T-cell (primary cell): ENCODE data around the gene FGGY. TPM values are rescaled to one million over a fixed set of nuclear protein-coding genes. Genes with fewer than 3 reads are reported as not detected.
"Not testable (repeated sequence)": the region's sequence is repeated elsewhere in the genome, so short reads cannot be mapped to it uniquely, and the experiment has no call there.

Source experiments
- ATAC-seq, 4 experiments: fragments of 200-7000 bp in 3 of 4; fragments of 150-1000 bp in 1 of 4; cut with Tn5 transposase; replicated peaks in 1 of 4; 1 replicate in 3 of 4; 2 replicates in 1 of 4; pipeline ENCODE4 v1.10.0; 2021; ENCODE audit warnings: moderate library complexity in 3 of 4, mild to moderate bottlenecking in 2 of 4, moderate number of reproducible peaks in 1 of 4
- CTCF ChIA-PET, 2 donors: fragments of 300-600 bp; sonication (Branson Sonifier 250); formaldehyde crosslinking; loops; one replicate each; lab custom pipeline; 2022; ENCODE audit warnings: antibody characterized with exemption in 2 of 2; lab: Charles Lee
- POLR2A ChIA-PET, 2 donors: fragments of 300-600 bp; sonication (Branson Sonifier 250); formaldehyde crosslinking; loops; one replicate each; lab custom pipeline; 2022; ENCODE audit warnings: antibody characterized with exemption in 2 of 2; lab: Charles Lee
- DNase-seq, 35 experiments: peaks; one replicate each; pipeline versions ENCODE4 v3.0.0 to v3.0.0-alpha.2; 2013 to 2023
- H3K27ac ChIP-seq: one replicate; pipeline ENCODE4 v1.5.1; 2013; ENCODE audit warnings: low read length
- H3K27me3 ChIP-seq, 2 experiments: replicated peaks in 1 of 2; 1 replicate in 1 of 2; 2 replicates in 1 of 2; pipeline versions ENCODE4 v1.6.1 to v1.7.0; 2013; ENCODE audit warnings: low read length in 1 of 2, mixed read lengths in 1 of 2; ENCODE audit not compliant: control insufficient read depth in 2 of 2, insufficient read depth in 2 of 2; ENCODE audit errors: extremely low read depth in 1 of 2
- H3K36me3 ChIP-seq, 2 donors: 1 replicate in 1 of 2; 2 replicates in 1 of 2; pipeline versions ENCODE4 v1.6.1 to v1.7.0; 2013; ENCODE audit warnings: low read length in 1 of 2; ENCODE audit not compliant: control insufficient read depth in 2 of 2, insufficient read depth in 1 of 2; ENCODE audit errors: extremely low read depth in 1 of 2
- H3K4me1 ChIP-seq, 2 experiments: 1 replicate in 1 of 2; 2 replicates in 1 of 2; pipeline versions ENCODE4 v1.6.1 to v1.7.0; 2013; ENCODE audit warnings: low read length in 2 of 2, mixed read lengths in 1 of 2; ENCODE audit not compliant: insufficient read depth in 2 of 2, control insufficient read depth in 1 of 2; ENCODE audit errors: extremely low read depth in 1 of 2
- H3K4me3 ChIP-seq, 2 donors: 1 replicate in 1 of 2; 2 replicates in 1 of 2; pipeline versions ENCODE4 v1.5.1 to v1.7.0; 2013; ENCODE audit warnings: mild to moderate bottlenecking in 2 of 2, low read length in 1 of 2, moderate library complexity in 1 of 2; ENCODE audit not compliant: control insufficient read depth in 1 of 2; ENCODE audit errors: extremely low read depth in 1 of 2
- H3K9me3 ChIP-seq: 2 replicates; pipeline ENCODE4 v1.7.0; 2013
- H3K27ac Mint-ChIP-seq, 2 donors: one replicate each; pipeline ENCODE4 v1.8.0; 2020 to 2021; ENCODE audit warnings: mild to moderate bottlenecking in 2 of 2, mixed read lengths in 2 of 2
- H3K27me3 Mint-ChIP-seq, 2 donors: one replicate each; pipeline ENCODE4 v1.8.0; 2021 to 2022; ENCODE audit warnings: mixed read lengths in 2 of 2
- H3K36me3 Mint-ChIP-seq: one replicate; pipeline ENCODE4 v1.8.0; 2021; ENCODE audit warnings: mixed read lengths
- H3K4me1 Mint-ChIP-seq, 3 donors: one replicate each; pipeline ENCODE4 v1.8.0; 2020 to 2022; ENCODE audit warnings: mixed read lengths in 3 of 3, mild to moderate bottlenecking in 1 of 3
- H3K4me3 Mint-ChIP-seq, 3 donors: one replicate each; pipeline ENCODE4 v1.8.0; 2020 to 2022; ENCODE audit warnings: mild to moderate bottlenecking in 3 of 3, mixed read lengths in 3 of 3, moderate library complexity in 3 of 3
- H3K9me3 Mint-ChIP-seq, 3 donors: one replicate each; pipeline ENCODE4 v1.8.0; 2020 to 2022; ENCODE audit warnings: mixed read lengths in 3 of 3
- WGBS: methylation state at CpG from one replicate; pipeline ENCODE4 v1.1.5; 2013; ENCODE audit warnings: missing lambda C conversion rate; ENCODE audit not compliant: insufficient coverage; 5-methylcytosine and 5-hydroxymethylcytosine counted together
- total RNA-seq, 35 experiments: library from RNA in 6 of 35; stranded (reverse) in 6 of 35; fragments of 120-200 nt in 1 of 35; gene quantifications; one replicate each; pipeline versions ENCODE4 v1.2.1 to v1.2.4 and lab custom pipeline; 2013 to 2026

The FGGY gene
- total RNA-seq, 5 donors from 2014 or later (not counting 1 experiment from before 2014, with no cell fraction given) = 7.8 to 21.7 (median 12.6) TPM

DNA sequence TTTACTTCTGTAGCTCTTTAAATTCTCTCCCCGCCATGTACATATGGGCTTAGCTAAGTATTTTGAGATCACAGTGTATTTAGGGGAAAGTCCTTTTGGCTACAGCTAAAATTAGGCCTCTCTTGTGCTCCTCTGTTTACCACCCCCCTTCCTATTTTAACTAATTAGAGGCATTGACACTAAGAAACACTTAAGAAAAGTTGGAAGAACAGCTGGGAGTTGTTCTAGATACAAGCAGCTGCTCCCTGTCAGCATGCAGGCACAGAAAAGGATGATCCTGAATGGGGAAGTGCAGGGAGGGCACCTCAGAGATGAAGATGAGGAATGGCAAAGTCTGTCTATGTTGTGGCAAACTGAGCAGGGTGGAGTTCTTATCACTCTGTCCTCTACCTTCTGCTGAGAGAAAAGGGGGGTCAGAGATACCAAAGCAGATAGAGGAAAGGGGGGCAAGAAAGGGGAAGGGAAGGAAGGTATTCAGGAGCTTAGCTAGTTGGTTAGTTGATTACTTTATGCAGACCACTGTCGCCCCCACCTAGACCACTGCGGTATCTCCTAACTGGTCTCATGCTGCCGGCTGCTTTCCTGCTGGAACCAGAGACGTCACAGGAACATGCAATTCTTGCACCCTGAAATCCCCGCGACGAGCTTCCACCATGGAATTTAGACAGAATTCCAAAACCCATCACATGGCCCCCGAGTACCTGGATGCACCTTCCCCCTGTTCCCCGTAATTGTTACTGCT lies 435.5 kb downstream of the FGGY start:
- Histone ChIP-seq H3K27me3 (no peaks in the 10 kb centered on the region), H3K4me1 (peaks cover 7% of the 10 kb centered on the region in 2 experiments), H3K27ac (no peak overlapping the region), H3K9me3 (no peaks in the 10 kb centered on the region), H3K4me3 (no peak overlapping the region), H3K36me3 (no peaks in the 10 kb centered on the region)
- ChIA-PET POLR2A (no interaction called here), CTCF (interaction anchor here in 1 of 2 donors (1.4 kb wide), 1 partner anchor 34 kb away, joined by 4 read pairs; no protein-coding TSS in a partner anchor)
- peaks cover 12 to 18% (median 16%) of the 10 kb centered on the region in 3 donors for H3K4me1 Mint-ChIP-seq
- H3K4me3 Mint-ChIP-seq = no peak overlapping the region
- H3K36me3 Mint-ChIP-seq = peaks cover 15% of the 10 kb centered on the region
- ATAC-seq (no peak), DNase-seq (no peak)
- 95% methylated on average over 9 of the region's 10 CpGs for WGBS
- no peaks in the 10 kb centered on the region for H3K27me3 Mint-ChIP-seq
- H3K9me3 Mint-ChIP-seq = peaks cover 7 to 8% (median 8%) of the 10 kb centered on the region in 3 donors
- no peak overlapping the region for H3K27ac Mint-ChIP-seq

DNA sequence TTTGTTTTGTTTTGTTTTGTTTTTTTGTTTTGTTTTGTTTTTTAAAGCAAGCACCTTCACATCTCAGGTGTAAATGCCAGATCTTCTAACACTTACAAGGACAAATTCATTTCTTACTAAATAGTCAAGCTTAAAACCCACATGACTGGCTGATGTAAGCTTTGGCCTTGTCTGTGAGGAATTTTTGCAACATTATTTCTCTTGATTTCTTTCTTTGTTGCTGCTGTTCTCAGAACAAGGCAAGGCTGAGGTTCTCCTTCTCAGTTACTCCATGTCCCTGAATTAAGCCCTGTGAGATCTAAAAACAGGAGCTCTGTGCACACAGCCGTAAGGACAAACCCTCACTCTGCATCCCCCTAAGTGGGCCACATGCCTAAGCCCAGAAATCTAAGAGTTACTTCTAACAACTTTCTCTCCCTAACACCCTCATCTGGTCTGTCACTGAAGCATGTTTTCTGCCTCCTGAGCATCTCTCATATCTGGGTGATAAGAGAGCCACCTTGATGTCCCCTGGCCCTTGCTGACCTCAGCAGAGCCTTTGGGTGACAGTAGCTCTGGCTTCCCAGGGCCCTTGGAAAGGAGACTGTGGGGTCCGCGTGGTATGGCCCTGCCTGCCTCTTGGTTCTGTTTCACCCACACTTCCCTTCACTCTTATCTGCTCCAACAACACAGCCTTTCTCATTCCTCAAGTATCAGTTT lies 436.7 kb downstream of the FGGY start:
- ChIA-PET CTCF (interaction anchor here in 1 of 2 donors (0.5 kb wide), 1 partner anchor 1082 kb away, joined by 3 read pairs; no protein-coding TSS in a partner anchor), POLR2A (interaction anchor here in 1 of 2 donors (0.6 kb wide), 2 partner anchors 10 to 51 kb away, joined by 4 to 5 read pairs; no protein-coding TSS in a partner anchor)
- Histone ChIP-seq H3K36me3 (no peaks in the 10 kb centered on the region), H3K4me3 (no peak overlapping the region), H3K27me3 (no peaks in the 10 kb centered on the region), H3K4me1 (peaks cover 7% of the 10 kb centered on the region in 2 experiments), H3K27ac (no peak overlapping the region), H3K9me3 (no peaks in the 10 kb centered on the region)
- Mint-ChIP-seq H3K27ac (no peak overlapping the region), H3K36me3 (peaks cover 18% of the 10 kb centered on the region), H3K4me3 (no peak overlapping the region), H3K9me3 (peaks cover 7 to 8% (median 8%) of the 10 kb centered on the region in 3 donors), H3K27me3 (no peaks in the 10 kb centered on the region), H3K4me1 (peaks cover 12 to 18% (median 16%) of the 10 kb centered on the region in 3 donors)
- DNase-seq (no peak), ATAC-seq (no peak)
- WGBS = 77% methylated on average over 1 of the region's 3 CpGs

DNA sequence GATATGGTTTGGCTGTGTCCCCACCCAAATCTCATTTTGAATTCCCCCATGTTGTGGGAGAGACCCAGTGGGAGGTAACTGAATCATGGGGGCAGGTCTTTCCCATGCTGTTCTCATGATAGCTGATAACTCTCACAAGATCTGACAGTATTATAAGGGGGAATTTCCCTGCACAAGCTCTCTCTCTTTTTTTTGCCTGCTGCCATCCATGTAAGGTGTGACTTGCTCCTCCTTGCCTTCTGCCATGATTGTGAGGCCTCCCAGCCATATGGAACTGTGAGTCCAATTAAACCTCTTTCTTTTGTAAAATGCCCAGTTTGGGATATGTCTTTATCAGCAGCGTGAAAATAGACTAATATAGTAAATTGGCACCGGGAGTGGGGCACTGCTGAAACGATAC lies 439.0 kb downstream of the FGGY start:
- H3K4me3 Mint-ChIP-seq, CTCF ChIA-PET: not testable (repeated sequence)

DNA sequence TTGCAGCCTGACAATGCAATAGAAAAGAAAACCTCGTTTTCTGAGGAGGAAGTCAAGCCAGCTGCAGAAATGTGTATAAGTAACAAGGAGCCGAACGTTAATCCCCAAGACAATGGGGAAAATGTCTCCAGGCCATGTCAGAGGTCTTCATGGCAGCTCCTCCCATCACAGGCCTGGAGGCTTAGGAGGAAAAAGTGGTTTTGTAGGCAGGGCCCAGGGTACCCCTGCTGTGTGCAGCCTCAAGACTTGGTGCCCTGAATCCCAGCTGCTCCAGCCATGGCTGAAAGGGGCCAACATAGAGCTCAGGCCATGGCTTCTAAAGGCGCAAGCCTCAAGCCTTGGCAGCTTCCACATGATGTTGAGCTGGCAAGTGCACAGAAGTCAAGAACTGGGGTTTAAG lies 439.9 kb downstream of the FGGY start:
- peaks cover 2% of the 10 kb centered on the region in 2 experiments for H3K4me1 ChIP-seq
- WGBS = 77% methylated on average over 4 of the region's 4 CpGs
- Mint-ChIP-seq H3K27ac (no peak overlapping the region), H3K4me3 (no peak overlapping the region), H3K9me3 (peaks cover 7 to 8% (median 8%) of the 10 kb centered on the region in 3 donors), H3K4me1 (peaks cover 2 to 7% (median 3%) of the 10 kb centered on the region in 3 donors), H3K27me3 (no peaks in the 10 kb centered on the region), H3K36me3 (peaks cover 18% of the 10 kb centered on the region)
- H3K4me3 ChIP-seq = no peak overlapping the region
- no peak for ATAC-seq
- ChIA-PET POLR2A (no interaction called here), CTCF (no interaction called here)
- H3K9me3 ChIP-seq = no peaks in the 10 kb centered on the region
- H3K27me3 ChIP-seq = no peaks in the 10 kb centered on the region
- no peak for DNase-seq
- no peak overlapping the region for H3K27ac ChIP-seq
- no peaks in the 10 kb centered on the region for H3K36me3 ChIP-seq

More for the DNA sequence above, 439.0 kb downstream of the FGGY start:
- H3K9me3 Mint-ChIP-seq, H3K27ac ChIP-seq, ATAC-seq, H3K27me3 ChIP-seq, H3K9me3 ChIP-seq, H3K27me3 Mint-ChIP-seq, POLR2A ChIA-PET, H3K4me1 ChIP-seq, H3K4me3 ChIP-seq, DNase-seq, H3K27ac Mint-ChIP-seq, H3K36me3 ChIP-seq: not testable (repeated sequence)
- 76% methylated on average over 3 of the region's 3 CpGs for WGBS
- Mint-ChIP-seq H3K36me3 (peaks cover 18% of the 10 kb centered on the region), H3K4me1 (peaks cover 11 to 15% (median 11%) of the 10 kb centered on the region in 3 donors)

DNA sequence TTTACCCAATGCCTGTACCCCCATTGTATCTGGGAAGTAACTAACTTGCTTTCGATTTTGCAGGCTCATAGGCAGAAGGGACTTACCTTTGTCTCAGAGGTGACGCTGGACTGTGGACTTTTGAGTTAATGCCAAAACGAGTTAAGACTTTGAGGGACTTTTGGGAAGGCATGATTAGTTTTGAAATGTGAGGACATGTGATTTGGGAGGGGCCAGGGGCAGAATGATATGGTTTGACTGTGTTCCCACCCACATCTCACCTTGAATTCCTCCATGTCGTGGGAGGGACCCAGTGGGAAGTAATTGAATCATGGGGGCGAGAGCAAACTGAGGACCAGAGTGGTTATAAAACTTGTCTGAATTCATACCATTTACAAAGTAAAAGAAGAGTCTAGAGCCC lies 440.7 kb downstream of the FGGY start:
- ATAC-seq (no peak), DNase-seq (no peak)
- Histone ChIP-seq H3K4me1 (no peaks in the 10 kb centered on the region), H3K9me3 (no peaks in the 10 kb centered on the region), H3K4me3 (no peak overlapping the region), H3K27me3 (no peaks in the 10 kb centered on the region), H3K36me3 (no peaks in the 10 kb centered on the region), H3K27ac (no peak overlapping the region)
- 83% methylated on average over 2 of the region's 5 CpGs for WGBS
- H3K36me3 Mint-ChIP-seq = peaks cover 23% of the 10 kb centered on the region
- H3K27ac Mint-ChIP-seq = no peak overlapping the region
- no peak overlapping the region for H3K4me3 Mint-ChIP-seq
- CTCF ChIA-PET = no interaction called here
- H3K4me1 Mint-ChIP-seq = no peaks in the 10 kb centered on the region
- peaks cover 7 to 8% (median 8%) of the 10 kb centered on the region in 3 donors for H3K9me3 Mint-ChIP-seq
- POLR2A ChIA-PET = no interaction called here
- H3K27me3 Mint-ChIP-seq = no peaks in the 10 kb centered on the region

DNA sequence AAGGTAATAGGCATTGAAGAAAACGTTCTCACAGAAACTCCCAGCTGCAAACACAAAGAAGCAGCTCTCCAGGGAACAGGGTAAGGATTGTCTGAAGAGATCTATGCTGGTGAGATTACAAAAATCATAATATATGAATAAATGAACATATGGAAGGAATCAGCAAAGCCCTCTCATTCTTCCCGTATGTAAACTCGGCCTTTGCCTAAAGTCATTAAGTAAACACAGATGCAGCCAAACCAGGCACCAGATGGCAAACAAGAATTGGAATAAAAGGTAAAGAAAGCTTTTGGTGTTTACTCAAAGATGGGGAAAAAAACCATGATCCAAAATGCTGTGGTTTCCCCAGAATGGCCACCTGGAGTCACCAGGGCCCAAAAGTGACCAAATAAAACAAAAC lies 441.3 kb downstream of the FGGY start:
- no peaks in the 10 kb centered on the region for H3K4me1 ChIP-seq
- CTCF ChIA-PET = no interaction called here
- Mint-ChIP-seq H3K36me3 (peaks cover 23% of the 10 kb centered on the region), H3K9me3 (peaks cover 7 to 8% (median 8%) of the 10 kb centered on the region in 3 donors), H3K4me3 (no peak overlapping the region), H3K27ac (no peak overlapping the region), H3K27me3 (no peaks in the 10 kb centered on the region), H3K4me1 (no peaks in the 10 kb centered on the region)
- no peaks in the 10 kb centered on the region for H3K9me3 ChIP-seq
- H3K27ac ChIP-seq = no peak overlapping the region
- H3K36me3 ChIP-seq = no peaks in the 10 kb centered on the region
- H3K27me3 ChIP-seq = no peaks in the 10 kb centered on the region
- no peak for ATAC-seq
- no CpG with 5 or more reads among the region's 3 CpGs for WGBS
- POLR2A ChIA-PET = no interaction called here
- no peak for DNase-seq
- H3K4me3 ChIP-seq = no peak overlapping the region
